Measurements from ENCODE around the gene PIP5K1B.
A peak's percentile ranks its signal among the peaks of the same experiment; 100 is the strongest.

PIP5K1B gene

DNA sequence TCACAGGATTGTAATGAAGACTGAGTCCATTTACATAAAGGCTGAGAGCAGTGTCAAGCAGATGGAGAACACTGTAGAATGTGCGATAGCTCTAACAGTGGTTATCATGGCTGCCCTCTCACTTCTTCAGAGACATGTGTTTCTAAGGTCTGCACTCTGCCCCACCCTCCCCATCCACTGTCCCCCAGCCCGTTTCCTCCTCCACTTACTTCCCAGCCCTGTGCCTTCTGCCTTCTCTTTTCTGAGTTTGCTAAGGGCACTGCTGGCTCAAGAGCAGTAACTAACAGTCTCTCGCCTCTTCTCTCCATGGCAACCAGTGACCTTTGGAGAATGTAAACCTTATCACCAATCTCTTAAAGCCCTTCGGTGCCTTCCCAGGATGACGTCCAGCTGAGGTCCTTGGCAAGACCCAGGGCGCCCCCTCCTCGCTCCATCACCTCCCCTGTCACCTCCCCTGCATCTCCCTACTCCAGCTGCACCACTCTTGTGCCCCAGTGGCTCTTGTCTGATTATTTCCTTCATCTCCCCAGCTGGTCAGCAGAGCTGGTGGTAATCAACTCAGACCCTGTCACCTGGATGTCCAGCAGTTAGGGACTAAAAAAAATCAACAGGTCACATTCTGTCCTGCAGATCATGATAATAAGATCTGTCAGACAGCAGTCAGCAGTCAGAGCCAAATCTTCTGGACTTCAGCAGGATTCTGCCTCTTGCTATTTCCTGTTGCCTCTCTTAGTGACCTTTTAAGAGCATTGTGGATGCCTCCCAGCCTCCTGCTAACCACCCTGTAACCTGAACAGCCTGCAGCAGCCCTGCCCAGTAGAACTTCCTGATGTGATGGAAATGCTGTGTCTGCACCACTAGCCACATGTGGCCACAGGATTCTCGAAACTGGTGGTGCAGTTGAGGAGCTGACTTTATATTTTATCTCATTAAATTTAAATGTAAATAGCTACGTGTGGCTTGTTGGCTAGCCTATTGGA, 339.5 kb downstream of the PIP5K1B start:
- TF ChIP-seq, protein P1, sequence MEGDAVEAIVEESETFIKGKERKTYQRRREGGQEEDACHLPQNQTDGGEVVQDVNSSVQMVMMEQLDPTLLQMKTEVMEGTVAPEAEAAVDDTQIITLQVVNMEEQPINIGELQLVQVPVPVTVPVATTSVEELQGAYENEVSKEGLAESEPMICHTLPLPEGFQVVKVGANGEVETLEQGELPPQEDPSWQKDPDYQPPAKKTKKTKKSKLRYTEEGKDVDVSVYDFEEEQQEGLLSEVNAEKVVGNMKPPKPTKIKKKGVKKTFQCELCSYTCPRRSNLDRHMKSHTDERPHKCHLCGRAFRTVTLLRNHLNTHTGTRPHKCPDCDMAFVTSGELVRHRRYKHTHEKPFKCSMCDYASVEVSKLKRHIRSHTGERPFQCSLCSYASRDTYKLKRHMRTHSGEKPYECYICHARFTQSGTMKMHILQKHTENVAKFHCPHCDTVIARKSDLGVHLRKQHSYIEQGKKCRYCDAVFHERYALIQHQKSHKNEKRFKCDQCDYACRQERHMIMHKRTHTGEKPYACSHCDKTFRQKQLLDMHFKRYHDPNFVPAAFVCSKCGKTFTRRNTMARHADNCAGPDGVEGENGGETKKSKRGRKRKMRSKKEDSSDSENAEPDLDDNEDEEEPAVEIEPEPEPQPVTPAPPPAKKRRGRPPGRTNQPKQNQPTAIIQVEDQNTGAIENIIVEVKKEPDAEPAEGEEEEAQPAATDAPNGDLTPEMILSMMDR (conservative IDR thresholded peaks at IDR 0.05; ENCODE audit: low read depth, low read length), result no peak
- Histone ChIP-seq H3K9ac (peak overlapping the region; percentile 23; the same call in 1 of the 2 replicates), H3K79me2 (ENCODE audit: insufficient read depth, low read depth) (peaks cover 65% of the 10 kb centered on the region), H4K20me1 (ENCODE audit: insufficient read depth) (no peaks in the 10 kb centered on the region), H3K4me3 (IDR thresholded peaks at IDR 0.05; ENCODE audit: insufficient read depth, low read depth, low read length) (no peak overlapping the region), H3K4me2 (peak overlapping the region; percentile 91), H3K27ac (peak overlapping the region; percentile 77), H3K4me1 (ENCODE audit: low read depth, poor library complexity, severe bottlenecking) (peaks cover 54% of the 10 kb centered on the region), H3K36me3 (ENCODE audit: insufficient read depth) (no peaks in the 10 kb centered on the region; the same call in 1 of the 2 replicates), H2AFZ (ENCODE audit: low read depth) (no peak overlapping the region), H3K27me3 (ENCODE audit: insufficient read depth, low read depth) (no peaks in the 10 kb centered on the region)

DNA sequence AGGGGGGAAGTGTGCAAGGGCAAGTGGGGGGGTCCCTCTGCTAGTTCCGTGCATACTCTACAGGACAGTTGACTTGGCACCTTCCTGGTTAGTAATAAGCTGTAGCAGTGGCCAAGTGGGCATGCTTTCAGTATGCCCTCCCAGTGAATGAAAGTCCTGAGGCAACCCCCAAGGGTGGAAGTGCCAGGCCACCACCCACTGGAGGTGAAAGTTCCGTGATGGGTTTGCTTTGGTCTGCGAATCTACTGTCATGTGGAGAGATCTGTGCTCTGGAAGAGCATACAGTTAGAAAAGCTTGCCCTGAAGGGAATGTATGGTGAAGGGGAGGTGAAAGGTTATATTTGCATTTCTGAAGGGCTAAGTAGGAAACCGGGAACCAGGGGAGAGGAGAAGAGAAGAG, 340.8 kb downstream of the PIP5K1B start:
- H3K27ac ChIP-seq, result no peak overlapping the region; the same call in 1 of the 2 replicates
- H3K4me1 ChIP-seq (ENCODE audit: low read depth, poor library complexity, severe bottlenecking), result peaks cover 54% of the 10 kb centered on the region
- H3K4me2 ChIP-seq, result no peak overlapping the region
- H3K4me3 ChIP-seq (IDR thresholded peaks at IDR 0.05; ENCODE audit: insufficient read depth, low read depth, low read length), result no peak overlapping the region
- H2AFZ ChIP-seq (ENCODE audit: low read depth), result no peak overlapping the region
- no peaks in the 10 kb centered on the region for H3K27me3 ChIP-seq (ENCODE audit: insufficient read depth, low read depth)
- H4K20me1 ChIP-seq (ENCODE audit: insufficient read depth), result no peaks in the 10 kb centered on the region
- H3K36me3 ChIP-seq (ENCODE audit: insufficient read depth), result no peaks in the 10 kb centered on the region; the same call in 1 of the 2 replicates
- no peak overlapping the region for H3K9ac ChIP-seq
- TF ChIP-seq, protein P1 (conservative IDR thresholded peaks at IDR 0.05; ENCODE audit: low read depth, low read length), result no peak
- peaks cover 55% of the 10 kb centered on the region for H3K79me2 ChIP-seq (ENCODE audit: insufficient read depth, low read depth)

- Histone ChIP-seq H3K4me2 (no peak overlapping the region), H3K4me1 (ENCODE audit: low read depth, poor library complexity, severe bottlenecking) (peaks cover 46% of the 10 kb centered on the region), H3K27me3 (ENCODE audit: insufficient read depth, low read depth) (no peaks in the 10 kb centered on the region), H3K36me3 (ENCODE audit: insufficient read depth) (no peaks in the 10 kb centered on the region; the same call in 1 of the 2 replicates), H3K79me2 (ENCODE audit: insufficient read depth, low read depth) (peaks cover 46% of the 10 kb centered on the region), H4K20me1 (ENCODE audit: insufficient read depth) (no peaks in the 10 kb centered on the region), H3K9ac (no peak overlapping the region), H3K27ac (no peak overlapping the region), H3K4me3 (IDR thresholded peaks at IDR 0.05; ENCODE audit: insufficient read depth, low read depth, low read length) (no peak overlapping the region), H2AFZ (ENCODE audit: low read depth) (no peak overlapping the region)
- TF ChIP-seq, protein P1 (conservative IDR thresholded peaks at IDR 0.05; ENCODE audit: low read depth, low read length), result no peak
These were observed 341.7 kb downstream of the PIP5K1B start for GRCh38 chr9:69046723-69047122.

GRCh38 chr9:69047371-69047770, 342.3 kb downstream of the PIP5K1B start:
- peaks cover 39% of the 10 kb centered on the region for H3K79me2 ChIP-seq (ENCODE audit: insufficient read depth, low read depth)
- H3K36me3 ChIP-seq (ENCODE audit: insufficient read depth), result no peaks in the 10 kb centered on the region; the same call in 1 of the 2 replicates
- H4K20me1 ChIP-seq (ENCODE audit: insufficient read depth), result no peaks in the 10 kb centered on the region
- TF ChIP-seq, protein P1 (conservative IDR thresholded peaks at IDR 0.05; ENCODE audit: low read depth, low read length), result no peak
- H3K27me3 ChIP-seq (ENCODE audit: insufficient read depth, low read depth), result no peaks in the 10 kb centered on the region
- H3K27ac ChIP-seq, result no peak overlapping the region
- H2AFZ ChIP-seq (ENCODE audit: low read depth), result no peak overlapping the region
- H3K4me2 ChIP-seq, result no peak overlapping the region
- no peak overlapping the region for H3K9ac ChIP-seq
- no peak overlapping the region for H3K4me3 ChIP-seq (IDR thresholded peaks at IDR 0.05; ENCODE audit: insufficient read depth, low read depth, low read length)
- H3K4me1 ChIP-seq (ENCODE audit: low read depth, poor library complexity, severe bottlenecking), result peaks cover 41% of the 10 kb centered on the region
